Loucy (cell line): ENCODE measurements around the gene FHIT.

Experiments used
- H2AFZ ChIP-seq: fragments of 200-600 bp; sonication (generic); 2 replicates; pipeline ENCODE4 v1.6.0; 2016; ENCODE audit warnings: antibody characterized with exemption, mild to moderate bottlenecking, low read length, moderate library complexity
- H3F3A ChIP-seq: fragments of 200-600 bp; 2 replicates; pipeline ENCODE4 v1.6.0; 2016; ENCODE audit warnings: antibody characterized with exemption, low read depth, mild to moderate bottlenecking
- H3K27me3 ChIP-seq: fragments of 200-600 bp; sonication (generic); 2 replicates; pipeline ENCODE4 v1.6.1; 2014; ENCODE audit warnings: low read length, mild to moderate bottlenecking; ENCODE audit not compliant: insufficient read depth, poor library complexity, severe bottlenecking
- H3K36me3 ChIP-seq: fragments of 200-600 bp; sonication (generic); 2 replicates; pipeline ENCODE4 v1.6.1; 2016; ENCODE audit warnings: low read length; ENCODE audit not compliant: insufficient read depth
- H3K4me1 ChIP-seq: fragments of 200-600 bp; sonication (generic); 2 replicates; pipeline ENCODE4 v1.5.1; 2014; ENCODE audit warnings: low read length, mild to moderate bottlenecking; ENCODE audit not compliant: insufficient read depth, poor library complexity, severe bottlenecking
- H3K4me2 ChIP-seq: fragments of 200-600 bp; sonication (generic); 2 replicates; pipeline ENCODE4 v1.6.0; 2014; ENCODE audit warnings: antibody characterized with exemption, low read length, low read depth, mild to moderate bottlenecking; ENCODE audit not compliant: poor library complexity, severe bottlenecking
- H3K4me3 ChIP-seq: fragments of 200-600 bp; sonication (generic); 2 replicates; pipeline ENCODE4 v1.5.1; 2014; ENCODE audit warnings: low read length, mild to moderate bottlenecking, mixed read lengths; ENCODE audit not compliant: poor library complexity, severe bottlenecking
- H3K79me2 ChIP-seq: fragments of 200-600 bp; sonication (generic); 2 replicates; pipeline ENCODE4 v1.6.1; 2014; ENCODE audit warnings: low read length; ENCODE audit not compliant: insufficient read depth
- H3K9ac ChIP-seq: fragments of 200-600 bp; sonication (generic); 2 replicates; pipeline ENCODE4 v1.6.0; 2014; ENCODE audit warnings: mild to moderate bottlenecking, low read depth, low read length, moderate library complexity; ENCODE audit not compliant: poor library complexity, severe bottlenecking
- H3K9me2 ChIP-seq: fragments of 200-600 bp; sonication (generic); replicated peaks from 2 replicates; pipeline ENCODE4 v1.6.1; 2016; ENCODE audit warnings: low read depth, low read length, mixed read lengths
- H3K9me3 ChIP-seq: fragments of 200-600 bp; sonication (generic); 2 replicates; pipeline ENCODE4 v1.6.1; 2014; ENCODE audit warnings: mild to moderate bottlenecking, antibody characterized with exemption, low read length, low read depth; ENCODE audit not compliant: insufficient read depth
- H4K20me1 ChIP-seq: fragments of 200-600 bp; sonication (generic); 2 replicates; pipeline ENCODE4 v1.6.0; 2014; ENCODE audit warnings: antibody characterized with exemption, low read length, mild to moderate bottlenecking; ENCODE audit not compliant: insufficient read depth, poor library complexity, severe bottlenecking
- EZH2phosphoT487 ChIP-seq: fragments of 200-600 bp; IDR thresholded peaks from 2 replicates; pipeline ENCODE4 v1.6.1; 2018; ENCODE audit warnings: antibody characterized with exemption, mild to moderate bottlenecking, moderate library complexity, borderline replicate concordance
- TF ChIP-seq, protein P1 (sequence below): fragments of 200-600 bp; sonication (generic); conservative IDR thresholded peaks from 2 replicates; pipeline ENCODE4 v1.5.1; 2014; ENCODE audit warnings: mild to moderate bottlenecking, antibody characterized with exemption, low read length

Gene FHIT

DNA sequence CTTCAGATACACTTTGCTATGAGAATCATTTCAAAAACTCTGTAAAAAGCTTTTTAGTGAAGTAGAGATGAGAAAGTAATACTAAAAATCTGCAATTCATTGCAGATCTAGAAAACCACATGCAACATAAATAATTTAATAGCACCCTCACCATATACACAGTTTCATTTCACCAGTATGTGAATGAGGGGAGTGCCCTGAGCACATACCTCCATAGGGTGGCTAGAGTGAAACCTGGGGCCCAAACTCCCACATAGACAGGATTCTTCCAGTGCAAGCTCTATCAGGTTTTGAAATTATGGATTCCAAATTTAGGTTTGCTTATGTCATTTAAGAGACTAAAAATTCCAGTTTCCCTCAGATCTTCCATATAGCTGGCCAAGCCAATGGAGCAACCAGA, 1228.1 kb downstream of the FHIT start:
- Histone ChIP-seq H3K27me3 (no peaks in the 10 kb centered on the region), H3K4me2 (no peak overlapping the region), H3K4me1 (peaks cover 19% of the 10 kb centered on the region), H3K9ac (no peak overlapping the region), H4K20me1 (no peaks in the 10 kb centered on the region), H2AFZ (no peak overlapping the region), H3K9me2 (no peaks in the 10 kb centered on the region), H3K36me3 (no peaks in the 10 kb centered on the region), H3K4me3 (no peak overlapping the region), H3K9me3 (no peaks in the 10 kb centered on the region), H3K79me2 (no peaks in the 10 kb centered on the region), H3F3A (no peaks in the 10 kb centered on the region)
- TF ChIP-seq EZH2phosphoT487: no peak
- TF ChIP-seq, protein P1, sequence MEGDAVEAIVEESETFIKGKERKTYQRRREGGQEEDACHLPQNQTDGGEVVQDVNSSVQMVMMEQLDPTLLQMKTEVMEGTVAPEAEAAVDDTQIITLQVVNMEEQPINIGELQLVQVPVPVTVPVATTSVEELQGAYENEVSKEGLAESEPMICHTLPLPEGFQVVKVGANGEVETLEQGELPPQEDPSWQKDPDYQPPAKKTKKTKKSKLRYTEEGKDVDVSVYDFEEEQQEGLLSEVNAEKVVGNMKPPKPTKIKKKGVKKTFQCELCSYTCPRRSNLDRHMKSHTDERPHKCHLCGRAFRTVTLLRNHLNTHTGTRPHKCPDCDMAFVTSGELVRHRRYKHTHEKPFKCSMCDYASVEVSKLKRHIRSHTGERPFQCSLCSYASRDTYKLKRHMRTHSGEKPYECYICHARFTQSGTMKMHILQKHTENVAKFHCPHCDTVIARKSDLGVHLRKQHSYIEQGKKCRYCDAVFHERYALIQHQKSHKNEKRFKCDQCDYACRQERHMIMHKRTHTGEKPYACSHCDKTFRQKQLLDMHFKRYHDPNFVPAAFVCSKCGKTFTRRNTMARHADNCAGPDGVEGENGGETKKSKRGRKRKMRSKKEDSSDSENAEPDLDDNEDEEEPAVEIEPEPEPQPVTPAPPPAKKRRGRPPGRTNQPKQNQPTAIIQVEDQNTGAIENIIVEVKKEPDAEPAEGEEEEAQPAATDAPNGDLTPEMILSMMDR: no peak

DNA sequence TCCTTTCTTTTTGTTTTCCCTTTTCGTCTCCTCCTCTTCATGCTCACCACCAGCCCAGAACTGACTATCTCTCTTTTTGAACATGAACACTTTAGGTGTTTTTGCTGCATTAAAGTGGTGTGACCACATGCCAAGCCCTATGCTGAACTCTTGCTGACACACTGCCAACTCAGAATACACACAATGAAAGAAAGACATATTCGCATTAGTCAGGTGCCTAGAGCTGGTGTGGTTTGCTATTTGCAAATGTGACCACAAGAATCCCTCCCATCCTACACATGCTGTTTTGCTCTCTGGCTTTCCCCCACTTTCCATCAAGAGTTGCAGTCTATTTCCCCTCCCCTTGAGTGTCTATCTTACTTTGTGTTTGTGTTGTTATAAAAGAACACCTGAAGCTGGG, 1233.6 kb downstream of the FHIT start:
- peak overlapping the region; percentile 52 for H3K4me2 ChIP-seq
- H3K79me2 ChIP-seq: no peaks in the 10 kb centered on the region
- no peak overlapping the region for H3K9ac ChIP-seq

DNA sequence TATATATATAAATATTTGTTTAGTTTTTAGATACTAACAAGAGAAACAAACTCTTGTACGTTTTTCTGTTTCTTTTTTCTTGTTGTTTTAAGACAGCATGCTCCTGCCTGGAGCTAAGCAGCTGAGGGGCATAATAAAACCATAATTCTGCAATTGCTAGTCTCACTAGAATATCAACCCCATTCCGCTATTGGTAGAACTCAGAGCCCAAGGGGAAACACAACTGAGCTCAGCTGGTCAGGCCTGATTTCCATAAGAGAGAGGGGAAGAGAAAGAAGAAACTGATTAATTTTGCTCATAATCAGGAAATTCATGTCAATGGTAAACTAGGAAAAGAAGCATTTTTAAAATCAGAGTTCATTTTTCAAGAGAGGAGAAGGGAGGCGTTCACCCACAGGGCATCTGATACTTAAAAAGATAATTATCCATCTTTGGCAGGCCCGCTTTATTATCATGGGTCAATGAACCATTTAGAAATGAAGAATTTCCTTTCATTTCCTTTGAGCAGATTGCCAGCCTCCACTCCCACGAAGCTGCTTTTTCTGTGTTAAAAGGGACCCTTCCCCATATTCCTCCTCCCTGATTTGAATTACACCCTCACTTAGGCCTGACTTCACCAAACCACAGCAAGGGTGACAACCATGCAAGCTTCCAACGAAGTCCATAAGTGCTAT, 1236.1 kb downstream of the FHIT start:
- Histone ChIP-seq H2AFZ (no peak overlapping the region), H3K4me1 (peaks cover 32% of the 10 kb centered on the region), H3K4me2 (no peak overlapping the region), H3K36me3 (no peaks in the 10 kb centered on the region), H3K79me2 (no peaks in the 10 kb centered on the region), H4K20me1 (no peaks in the 10 kb centered on the region), H3K9me3 (no peaks in the 10 kb centered on the region), H3K9ac (no peak overlapping the region), H3F3A (peaks cover 5% of the 10 kb centered on the region; the same call in 1 of the 2 replicates), H3K9me2 (no peaks in the 10 kb centered on the region), H3K27me3 (no peaks in the 10 kb centered on the region), H3K4me3 (no peak overlapping the region)
- TF ChIP-seq, protein P1: no peak
- TF ChIP-seq EZH2phosphoT487: no peak

More for the DNA sequence above, 1233.6 kb downstream of the FHIT start:
- no peaks in the 10 kb centered on the region for H3F3A ChIP-seq
- TF ChIP-seq, protein P1: no peak
- no peak for TF ChIP-seq EZH2phosphoT487
- H3K4me1 ChIP-seq: peaks cover 17% of the 10 kb centered on the region
- no peaks in the 10 kb centered on the region for H3K9me3 ChIP-seq
- H3K36me3 ChIP-seq: no peaks in the 10 kb centered on the region
- H3K4me3 ChIP-seq: peak overlapping the region; percentile 5
- no peaks in the 10 kb centered on the region for H4K20me1 ChIP-seq
- no peaks in the 10 kb centered on the region for H3K27me3 ChIP-seq
- H3K9me2 ChIP-seq: no peaks in the 10 kb centered on the region
- H2AFZ ChIP-seq: peak overlapping the region; percentile 39
